Measurements from ENCODE around the gene BBS1. TPM values are rescaled to one million over a fixed set of nuclear protein-coding genes. Genes with fewer than 3 reads are reported as not detected.

BBS1 gene
- total and polyA plus RNA-seq, 2 donors, result 11.0 to 14.1 TPM

- Histone ChIP-seq H3K4me1 (ENCODE audit: control insufficient read depth in 2 of 2, insufficient read depth in 2 of 2, low read length in 2 of 2) (peaks cover 7 to 22% of the 10 kb centered on the region in 2 donors), H3K27ac (ENCODE audit: low read depth in 1 of 2, low read length in 1 of 2) (no peak overlapping the region), H3K9me3 (ENCODE audit: control insufficient read depth in 2 of 2, insufficient read depth in 1 of 2, low read length in 1 of 2) (peaks cover 0 to 6% of the 10 kb centered on the region in 2 donors), H3K27me3 (ENCODE audit: control insufficient read depth in 2 of 2, insufficient read depth in 1 of 2, low read length in 1 of 2) (peaks cover 12 to 59% of the 10 kb centered on the region in 2 donors), H3K36me3 (ENCODE audit: control insufficient read depth in 2 of 2, insufficient read depth in 2 of 2, low read length in 1 of 2) (no peaks in the 10 kb centered on the region), H3K4me3 (ENCODE audit: low read length in 2 of 2) (no peak overlapping the region)
- WGBS, result 81% methylated on average over 16 of the region's 16 CpGs
- no peak for DNase-seq (ENCODE audit: low read depth in 6 of 9, low spot score in 9 of 9)
Observed at GRCh38 chr11:66548774-66549630, 38.6 kb downstream of the BBS1 start.

- peaks cover 0 to 6% of the 10 kb centered on the region in 2 donors for H3K9me3 ChIP-seq (ENCODE audit: control insufficient read depth in 2 of 2, insufficient read depth in 1 of 2, low read length in 1 of 2)
- no peak overlapping the region for H3K4me3 ChIP-seq (ENCODE audit: low read length in 2 of 2)
- H3K27me3 ChIP-seq (ENCODE audit: control insufficient read depth in 2 of 2, insufficient read depth in 1 of 2, low read length in 1 of 2), result peaks cover 12 to 59% of the 10 kb centered on the region in 2 donors
- H3K4me1 ChIP-seq (ENCODE audit: control insufficient read depth in 2 of 2, insufficient read depth in 2 of 2, low read length in 2 of 2), result peaks cover 4 to 16% of the 10 kb centered on the region in 2 donors
- no peak for DNase-seq (ENCODE audit: low read depth in 6 of 9, low spot score in 9 of 9)
- 97% methylated on average over 3 of the region's 3 CpGs for WGBS
- H3K36me3 ChIP-seq (ENCODE audit: control insufficient read depth in 2 of 2, insufficient read depth in 2 of 2, low read length in 1 of 2), result no peaks in the 10 kb centered on the region
- H3K27ac ChIP-seq (ENCODE audit: low read depth in 1 of 2, low read length in 1 of 2), result no peak overlapping the region
Observed at GRCh38 chr11:66549696-66550095, 39.3 kb downstream of the BBS1 start.

GRCh38 chr11:66550887-66551286, 40.5 kb downstream of the BBS1 start:
- H3K4me3 ChIP-seq (ENCODE audit: low read length in 2 of 2), result no peak overlapping the region
- DNase-seq (ENCODE audit: low read depth in 6 of 9, low spot score in 9 of 9), result no peak
- peaks cover 0 to 6% of the 10 kb centered on the region in 2 donors for H3K9me3 ChIP-seq (ENCODE audit: control insufficient read depth in 2 of 2, insufficient read depth in 1 of 2, low read length in 1 of 2)
- H3K27ac ChIP-seq (ENCODE audit: low read depth in 1 of 2, low read length in 1 of 2), result no peak overlapping the region
- peaks cover 4 to 8% of the 10 kb centered on the region in 2 donors for H3K4me1 ChIP-seq (ENCODE audit: control insufficient read depth in 2 of 2, insufficient read depth in 2 of 2, low read length in 2 of 2)
- no peaks in the 10 kb centered on the region for H3K36me3 ChIP-seq (ENCODE audit: control insufficient read depth in 2 of 2, insufficient read depth in 2 of 2, low read length in 1 of 2)
- H3K27me3 ChIP-seq (ENCODE audit: control insufficient read depth in 2 of 2, insufficient read depth in 1 of 2, low read length in 1 of 2), result peaks cover 12 to 68% of the 10 kb centered on the region in 2 donors
- WGBS, result 96% methylated on average over 4 of the region's 4 CpGs

GRCh38 chr11:66554602-66555001, 44.2 kb downstream of the BBS1 start:
- peaks cover 9 to 62% of the 10 kb centered on the region in 2 donors for H3K27me3 ChIP-seq (ENCODE audit: control insufficient read depth in 2 of 2, insufficient read depth in 1 of 2, low read length in 1 of 2)
- H3K4me3 ChIP-seq (ENCODE audit: low read length in 2 of 2), result no peak overlapping the region
- H3K4me1 ChIP-seq (ENCODE audit: control insufficient read depth in 2 of 2, insufficient read depth in 2 of 2, low read length in 2 of 2), result peaks cover 0 to 5% of the 10 kb centered on the region in 2 donors
- WGBS, result 90% methylated on average over 5 of the region's 5 CpGs
- H3K9me3 ChIP-seq (ENCODE audit: control insufficient read depth in 2 of 2, insufficient read depth in 1 of 2, low read length in 1 of 2), result no peaks in the 10 kb centered on the region
- DNase-seq (ENCODE audit: low read depth in 6 of 9, low spot score in 9 of 9), result no peak
- H3K36me3 ChIP-seq (ENCODE audit: control insufficient read depth in 2 of 2, insufficient read depth in 2 of 2, low read length in 1 of 2), result no peaks in the 10 kb centered on the region
- H3K27ac ChIP-seq (ENCODE audit: low read depth in 1 of 2, low read length in 1 of 2), result no peak overlapping the region

- Histone ChIP-seq H3K27ac (ENCODE audit: low read depth in 1 of 2, low read length in 1 of 2) (no peak overlapping the region), H3K4me1 (ENCODE audit: control insufficient read depth in 2 of 2, insufficient read depth in 2 of 2, low read length in 2 of 2) (peaks cover 0 to 5% of the 10 kb centered on the region in 2 donors), H3K4me3 (ENCODE audit: low read length in 2 of 2) (no peak overlapping the region), H3K9me3 (ENCODE audit: control insufficient read depth in 2 of 2, insufficient read depth in 1 of 2, low read length in 1 of 2) (no peaks in the 10 kb centered on the region), H3K27me3 (ENCODE audit: control insufficient read depth in 2 of 2, insufficient read depth in 1 of 2, low read length in 1 of 2) (peaks cover 9 to 62% of the 10 kb centered on the region in 2 donors), H3K36me3 (ENCODE audit: control insufficient read depth in 2 of 2, insufficient read depth in 2 of 2, low read length in 1 of 2) (no peaks in the 10 kb centered on the region)
- 86% methylated on average over 3 of the region's 3 CpGs for WGBS
- no peak for DNase-seq (ENCODE audit: low read depth in 6 of 9, low spot score in 9 of 9)
Observed at GRCh38 chr11:66555416-66555815, 45.0 kb downstream of the BBS1 start.

GRCh38 chr11:66556086-66556485, 45.7 kb downstream of the BBS1 start:
- DNase-seq (ENCODE audit: low read depth in 6 of 9, low spot score in 9 of 9), result no peak
- WGBS, result 91% methylated on average over 7 of the region's 7 CpGs
- Histone ChIP-seq H3K27ac (ENCODE audit: low read depth in 1 of 2, low read length in 1 of 2) (no peak overlapping the region), H3K4me1 (ENCODE audit: control insufficient read depth in 2 of 2, insufficient read depth in 2 of 2, low read length in 2 of 2) (peaks cover 0 to 5% of the 10 kb centered on the region in 2 donors), H3K36me3 (ENCODE audit: control insufficient read depth in 2 of 2, insufficient read depth in 2 of 2, low read length in 1 of 2) (no peaks in the 10 kb centered on the region), H3K9me3 (ENCODE audit: control insufficient read depth in 2 of 2, insufficient read depth in 1 of 2, low read length in 1 of 2) (no peaks in the 10 kb centered on the region), H3K4me3 (ENCODE audit: low read length in 2 of 2) (no peak overlapping the region), H3K27me3 (ENCODE audit: control insufficient read depth in 2 of 2, insufficient read depth in 1 of 2, low read length in 1 of 2) (peaks cover 9 to 59% of the 10 kb centered on the region in 2 donors)

GRCh38 chr11:66557733-66558326, 47.4 kb downstream of the BBS1 start:
- Histone ChIP-seq H3K27me3 (ENCODE audit: control insufficient read depth in 2 of 2, insufficient read depth in 1 of 2, low read length in 1 of 2) (peaks cover 9 to 58% of the 10 kb centered on the region in 2 donors), H3K27ac (ENCODE audit: low read depth in 1 of 2, low read length in 1 of 2) (no peak overlapping the region), H3K9me3 (ENCODE audit: control insufficient read depth in 2 of 2, insufficient read depth in 1 of 2, low read length in 1 of 2) (no peaks in the 10 kb centered on the region), H3K36me3 (ENCODE audit: control insufficient read depth in 2 of 2, insufficient read depth in 2 of 2, low read length in 1 of 2) (no peaks in the 10 kb centered on the region), H3K4me1 (ENCODE audit: control insufficient read depth in 2 of 2, insufficient read depth in 2 of 2, low read length in 2 of 2) (peaks cover 0 to 5% of the 10 kb centered on the region in 2 donors), H3K4me3 (ENCODE audit: low read length in 2 of 2) (no peak overlapping the region)
- WGBS, result 96% methylated on average over 24 of the region's 24 CpGs
- no peak for DNase-seq (ENCODE audit: low read depth in 6 of 9, low spot score in 9 of 9)

- peak in 1 of 9 donors; percentile 16 for DNase-seq (ENCODE audit: low read depth in 6 of 9, low spot score in 9 of 9)
- Histone ChIP-seq H3K36me3 (ENCODE audit: control insufficient read depth in 2 of 2, insufficient read depth in 2 of 2, low read length in 1 of 2) (no peaks in the 10 kb centered on the region), H3K4me1 (ENCODE audit: control insufficient read depth in 2 of 2, insufficient read depth in 2 of 2, low read length in 2 of 2) (peaks cover 0 to 5% of the 10 kb centered on the region in 2 donors), H3K27me3 (ENCODE audit: control insufficient read depth in 2 of 2, insufficient read depth in 1 of 2, low read length in 1 of 2) (peaks cover 9 to 59% of the 10 kb centered on the region in 2 donors), H3K4me3 (ENCODE audit: low read length in 2 of 2) (no peak overlapping the region), H3K27ac (ENCODE audit: low read depth in 1 of 2, low read length in 1 of 2) (no peak overlapping the region), H3K9me3 (ENCODE audit: control insufficient read depth in 2 of 2, insufficient read depth in 1 of 2, low read length in 1 of 2) (no peaks in the 10 kb centered on the region)
- 32% methylated on average over 50 of the region's 50 CpGs for WGBS
Observed at GRCh38 chr11:66559142-66559865, 48.9 kb downstream of the BBS1 start.
